Suprapubic skin (tissue), 4 donors: ENCODE data around the gene PUSL1.

ENCODE experiments used
- CTCF ChIP-seq, 2 donors: fragments of 200-600 bp in 1 of 2; fragments of 450-650 bp in 1 of 2; sonication (generic) in 1 of 2; IDR thresholded peaks; one replicate each; pipeline ENCODE4 v1.5.1; 2016 to 2019; ENCODE audit warnings: antibody characterized with exemption in 2 of 2, mild to moderate bottlenecking in 1 of 2, moderate library complexity in 1 of 2
- EP300 ChIP-seq: sonication (generic); formaldehyde crosslinking; IDR thresholded peaks from one replicate; pipeline ENCODE4 v1.6.1; 2017; ENCODE audit warnings: antibody characterized with exemption
- POLR2A ChIP-seq, 2 donors: fragments of 450-650 bp; IDR thresholded peaks; one replicate each; pipeline ENCODE4 v1.6.1; 2017; ENCODE audit warnings: antibody characterized with exemption in 2 of 2, mild to moderate bottlenecking in 2 of 2, moderate library complexity in 2 of 2
- POLR2AphosphoS5 ChIP-seq, 3 donors: sonication (generic); formaldehyde crosslinking; IDR thresholded peaks; one replicate each; pipeline ENCODE4 v1.6.1; 2017; ENCODE audit warnings: antibody characterized with exemption in 3 of 3

GRCh38 chr1:1310476-1311053 lies 2.2 kb downstream of the PUSL1 start:
- TF ChIP-seq EP300 (no peak), POLR2AphosphoS5 (IDR thresholded peaks at IDR 0.05) (no peak), CTCF (IDR thresholded peaks at IDR 0.05) (no peak), POLR2A (IDR thresholded peaks at IDR 0.05) (no peak)
